BLaER1 treated with 17β-estradiol and CSF1 and Interleukin-3, amounts not matched to agents 10 nM and 100 nM (cell line): ENCODE data around the gene CEP89.
"Not testable (repeated sequence)": the region's sequence is repeated elsewhere in the genome, so short reads cannot be mapped to it uniquely, and the experiment has no call there.

Experiments used
- H3K27ac ChIP-seq, 11 experiments: shearing (Covaris generic); formaldehyde crosslinking; 2 replicates each; pipeline ENCODE4 v1.8.1; 2022
- H3K27me3 ChIP-seq, 11 experiments: shearing (Covaris generic); formaldehyde crosslinking; 2 replicates each; pipeline ENCODE4 v1.8.1; 2022
- H3K36me3 ChIP-seq, 11 experiments: shearing (Covaris generic); formaldehyde crosslinking; 2 replicates each; pipeline ENCODE4 v1.8.1; 2022
- H3K4me1 ChIP-seq, 10 experiments: shearing (Covaris generic); formaldehyde crosslinking; 2 replicates each; pipeline ENCODE4 v1.8.1; 2022
- H3K4me2 ChIP-seq, 11 experiments: shearing (Covaris generic); formaldehyde crosslinking; 2 replicates each; pipeline ENCODE4 v1.8.1; 2022
- H3K4me3 ChIP-seq, 10 experiments: shearing (Covaris generic); formaldehyde crosslinking; 2 replicates each; pipeline ENCODE4 v1.8.1; 2022
- H3K9ac ChIP-seq, 11 experiments: shearing (Covaris generic); formaldehyde crosslinking; 2 replicates each; pipeline ENCODE4 v1.8.1; 2022
- H3K9me3 ChIP-seq, 11 experiments: shearing (Covaris generic); formaldehyde crosslinking; replicated peaks in 1 of 11; 2 replicates each; pipeline ENCODE4 v1.8.1; 2022
- H4K20me1 ChIP-seq, 11 experiments: shearing (Covaris generic); formaldehyde crosslinking; 2 replicates each; pipeline ENCODE4 v1.8.1; 2022
- Cebpa-rat ChIP-seq, 11 experiments: shearing (Covaris generic); IDR thresholded peaks; 2 replicates each; pipeline ENCODE4 v1.8.1; 2022

Gene CEP89

DNA sequence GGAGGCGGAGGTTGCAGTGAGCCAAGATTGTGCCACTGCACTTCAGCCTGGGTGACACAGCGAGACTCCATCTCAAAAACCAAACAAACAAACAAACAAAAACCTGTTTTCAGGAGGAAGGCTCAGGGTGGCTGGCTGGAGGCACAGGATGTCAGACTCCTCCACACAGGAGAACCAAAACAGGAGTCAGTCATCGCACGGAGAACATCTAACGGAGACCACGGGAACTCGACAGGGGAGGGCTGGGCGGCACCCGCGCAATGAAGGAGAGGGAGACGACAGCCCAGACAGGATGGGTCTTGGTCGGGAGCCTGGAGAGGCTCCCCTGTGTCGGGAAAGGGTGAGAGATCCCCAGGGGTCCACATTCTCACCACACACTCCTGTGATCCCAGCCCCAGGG is 81.4 kb downstream of the CEP89 start:
- H4K20me1 ChIP-seq = no peaks in the 10 kb centered on the region
- H3K4me2 ChIP-seq = no peak overlapping the region
- H3K9ac ChIP-seq = no peak overlapping the region
- H3K27me3 ChIP-seq = no peaks in the 10 kb centered on the region
- peaks cover 36 to 71% (median 56%) of the 10 kb centered on the region in 11 experiments for H3K36me3 ChIP-seq
- H3K4me1 ChIP-seq = no peaks in the 10 kb centered on the region
- no peak for TF ChIP-seq Cebpa-rat (IDR thresholded peaks at IDR 0.05)
- no peak overlapping the region for H3K4me3 ChIP-seq
- no peak overlapping the region for H3K27ac ChIP-seq
- H3K9me3 ChIP-seq = peaks cover 35 to 47% (median 43%) of the 10 kb centered on the region in 11 experiments

DNA sequence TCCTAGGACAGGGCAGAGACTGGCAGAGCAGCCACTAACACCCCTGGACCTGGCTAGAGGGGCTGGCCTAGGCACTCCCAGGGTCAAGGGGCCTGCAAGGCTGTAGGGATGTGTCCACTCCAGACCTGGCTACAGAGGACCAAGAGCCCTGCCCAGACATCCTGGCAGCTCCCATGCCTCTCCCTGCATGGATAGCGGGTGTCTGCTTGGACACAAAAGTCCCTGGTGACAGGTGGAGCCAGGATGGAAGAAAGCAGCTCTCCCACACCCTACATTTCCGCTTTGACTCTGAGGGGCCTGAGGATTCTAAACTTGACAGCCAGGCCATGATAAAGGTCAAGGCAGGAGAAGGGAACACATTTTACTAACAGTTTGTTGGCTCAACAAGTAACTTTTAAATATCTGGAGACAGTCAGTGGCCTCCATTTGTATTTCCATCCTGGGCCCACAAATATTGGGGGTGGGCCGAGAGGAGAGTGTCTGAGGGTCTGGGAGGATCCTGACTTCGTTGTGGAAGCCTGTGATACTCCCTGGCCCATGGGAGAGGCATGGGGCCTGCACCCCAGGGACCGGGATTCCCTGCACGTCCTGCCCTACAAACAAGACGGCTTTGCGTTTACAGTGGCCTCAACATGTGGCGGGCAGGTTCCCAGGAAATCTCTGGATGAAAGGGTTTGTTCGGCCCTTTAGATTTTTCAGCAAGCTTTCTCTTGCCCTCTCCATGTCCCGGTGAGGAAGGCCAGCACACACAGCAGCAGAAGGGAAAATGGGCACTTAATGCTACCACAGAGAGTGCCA is 82.4 kb downstream of the CEP89 start:
- no peaks in the 10 kb centered on the region for H3K4me1 ChIP-seq
- peaks cover 32 to 67% (median 48%) of the 10 kb centered on the region in 11 experiments for H3K36me3 ChIP-seq
- H4K20me1 ChIP-seq = no peaks in the 10 kb centered on the region
- H3K9me3 ChIP-seq = peaks cover 35 to 46% (median 40%) of the 10 kb centered on the region in 11 experiments
- no peak for TF ChIP-seq Cebpa-rat (IDR thresholded peaks at IDR 0.05)
- H3K4me3 ChIP-seq = no peak overlapping the region
- no peak overlapping the region for H3K27ac ChIP-seq
- H3K9ac ChIP-seq = no peak overlapping the region
- H3K4me2 ChIP-seq = no peak overlapping the region
- no peaks in the 10 kb centered on the region for H3K27me3 ChIP-seq

DNA sequence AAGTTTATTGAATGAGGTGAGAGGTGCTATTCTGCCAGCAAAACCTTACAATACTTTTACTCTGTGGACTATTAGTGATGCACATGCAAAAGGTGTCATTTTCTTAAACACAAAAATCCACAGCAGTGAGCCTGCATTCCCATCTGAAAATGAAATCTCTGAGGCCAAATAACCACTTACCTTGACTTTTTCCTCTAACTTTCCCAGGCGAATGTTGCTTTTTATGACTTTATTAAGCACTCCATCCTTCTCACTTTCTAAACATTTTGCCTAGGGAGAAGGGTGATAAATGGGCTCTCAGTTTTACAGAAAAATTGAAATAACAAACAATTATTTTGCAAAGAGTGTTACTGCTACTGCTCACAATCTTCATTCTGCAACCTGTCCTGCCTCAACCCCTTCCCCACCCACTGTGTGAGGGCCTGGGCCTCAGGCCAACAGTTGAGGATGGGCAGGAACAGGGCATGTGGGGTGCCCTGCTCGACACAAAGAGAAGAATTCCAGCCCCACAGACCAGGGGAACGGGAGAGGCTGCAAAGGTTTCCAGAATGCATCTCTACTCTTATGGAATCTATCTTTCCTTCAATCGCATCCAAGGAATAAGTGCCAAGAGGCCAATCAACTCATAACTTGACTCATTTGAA is 84.1 kb downstream of the CEP89 start:
- no peaks in the 10 kb centered on the region for H4K20me1 ChIP-seq
- no peak overlapping the region for H3K4me2 ChIP-seq
- H3K9me3 ChIP-seq = peaks cover 22 to 29% (median 24%) of the 10 kb centered on the region in 11 experiments
- H3K4me1 ChIP-seq = no peaks in the 10 kb centered on the region
- H3K4me3 ChIP-seq = no peak overlapping the region
- no peak for TF ChIP-seq Cebpa-rat (IDR thresholded peaks at IDR 0.05)
- no peak overlapping the region for H3K9ac ChIP-seq
- H3K27ac ChIP-seq = no peak overlapping the region
- H3K27me3 ChIP-seq = no peaks in the 10 kb centered on the region
- peaks cover 15 to 50% (median 39%) of the 10 kb centered on the region in 11 experiments for H3K36me3 ChIP-seq

DNA sequence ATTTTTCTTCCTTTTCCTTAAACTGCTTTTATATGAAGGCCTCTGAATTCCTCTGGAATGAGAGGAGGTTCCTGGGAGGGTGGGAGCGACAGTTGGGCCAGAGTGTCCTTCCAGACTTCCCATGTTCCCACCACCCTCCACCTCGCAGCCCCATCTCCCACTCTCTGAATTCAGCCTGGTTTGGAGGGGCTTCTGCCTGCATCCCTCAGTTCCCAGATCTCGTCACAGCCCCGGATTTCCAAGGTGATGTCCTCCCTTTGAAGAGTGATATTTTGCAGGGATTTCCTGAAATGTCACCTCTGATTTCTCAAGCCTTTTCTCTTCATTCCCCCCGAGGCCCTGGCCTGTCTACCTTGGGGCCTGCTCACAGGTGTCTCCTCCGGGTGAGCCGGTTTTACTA is 85.5 kb downstream of the CEP89 start:
- Histone ChIP-seq H3K27ac (no peak overlapping the region), H3K9ac (no peak overlapping the region), H3K27me3 (no peaks in the 10 kb centered on the region), H3K4me3 (no peak overlapping the region), H3K4me1 (no peaks in the 10 kb centered on the region), H4K20me1 (no peaks in the 10 kb centered on the region), H3K4me2 (no peak overlapping the region), H3K9me3 (peaks cover 9 to 15% (median 11%) of the 10 kb centered on the region in 11 experiments), H3K36me3 (peaks cover 3 to 44% (median 32%) of the 10 kb centered on the region in 11 experiments; a peak in 21 of 22 replicates)
- TF ChIP-seq Cebpa-rat (IDR thresholded peaks at IDR 0.05) = no peak

DNA sequence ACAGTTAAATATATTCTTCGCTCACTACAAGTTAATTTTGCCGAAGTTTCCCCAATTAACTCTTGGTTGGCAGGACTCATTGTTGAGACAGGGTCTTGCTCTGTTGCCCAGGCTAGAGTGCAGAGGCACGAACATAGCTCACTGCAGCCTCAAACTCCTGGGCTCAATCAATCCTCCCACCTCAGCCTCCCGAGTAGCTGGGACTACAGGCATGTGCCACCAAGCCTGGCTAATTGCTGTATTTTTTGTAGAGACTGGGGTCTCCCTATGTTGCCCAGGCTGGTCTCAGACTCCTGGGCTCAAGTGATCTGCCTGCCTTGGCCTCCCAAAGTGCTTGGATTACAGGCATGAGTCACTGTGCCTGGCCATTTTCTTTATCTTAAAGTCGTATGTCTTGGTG is 86.5 kb downstream of the CEP89 start:
- H3K36me3 ChIP-seq = peaks cover 0 to 35% (median 22%) of the 10 kb centered on the region in 11 experiments; a peak in 14 of 22 replicates
- H3K4me2 ChIP-seq, H3K4me3 ChIP-seq, H4K20me1 ChIP-seq, H3K27ac ChIP-seq, H3K9me3 ChIP-seq, H3K4me1 ChIP-seq, H3K27me3 ChIP-seq, H3K9ac ChIP-seq: not testable (repeated sequence)

DNA sequence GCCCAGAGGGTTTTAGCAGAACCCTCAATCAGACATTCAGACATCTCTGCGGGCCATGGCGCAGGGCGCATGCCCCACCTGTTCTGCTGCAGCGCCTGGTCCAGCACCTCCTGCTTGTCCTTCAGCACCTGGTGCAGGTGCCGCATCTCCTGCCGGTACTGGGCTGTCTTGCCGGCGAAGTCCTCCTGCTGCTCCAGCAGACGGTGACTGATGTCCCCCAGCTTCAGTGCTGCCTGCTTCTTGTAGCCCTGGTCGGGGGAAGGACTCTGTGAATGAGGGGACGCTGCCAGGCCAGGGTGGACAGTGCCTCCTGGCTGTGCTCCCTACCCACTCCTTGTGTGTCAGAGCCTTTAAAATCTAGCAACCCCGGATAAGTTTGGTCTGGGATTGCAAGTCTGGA is 90.0 kb downstream of the CEP89 start:
- H3K27me3 ChIP-seq = no peaks in the 10 kb centered on the region
- H3K36me3 ChIP-seq = peaks cover 0 to 29% (median 11%) of the 10 kb centered on the region in 11 experiments; a peak in 11 of 22 replicates
- no peaks in the 10 kb centered on the region for H4K20me1 ChIP-seq
- no peak overlapping the region for H3K27ac ChIP-seq
- H3K9me3 ChIP-seq = no peaks in the 10 kb centered on the region
- no peak overlapping the region for H3K9ac ChIP-seq
- no peak overlapping the region for H3K4me3 ChIP-seq
- H3K4me1 ChIP-seq = no peaks in the 10 kb centered on the region
- no peak overlapping the region for H3K4me2 ChIP-seq
- TF ChIP-seq Cebpa-rat (IDR thresholded peaks at IDR 0.05) = no peak

DNA sequence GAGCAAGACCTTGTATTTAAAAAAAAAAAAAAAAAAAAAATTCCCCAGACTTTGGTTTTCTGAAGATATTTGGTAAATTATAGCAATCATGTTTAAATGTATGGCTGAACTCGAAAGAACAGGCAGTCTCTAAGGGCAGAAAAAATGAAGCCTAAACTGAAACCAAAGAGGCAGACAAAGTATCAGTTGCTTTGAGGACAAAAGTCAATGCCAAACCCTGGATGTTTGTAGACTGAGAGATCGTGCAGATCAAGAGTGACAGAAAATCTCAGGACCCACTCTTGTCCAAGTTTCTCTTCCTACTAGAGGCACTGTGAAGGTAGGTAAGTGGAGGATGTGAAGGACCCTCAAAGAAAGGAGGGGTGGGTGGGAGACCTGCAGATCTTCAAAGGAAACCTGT is 91.1 kb downstream of the CEP89 start:
- Histone ChIP-seq H3K4me1 (no peaks in the 10 kb centered on the region), H3K36me3 (peaks cover 0 to 29% (median 11%) of the 10 kb centered on the region in 11 experiments; a peak in 11 of 22 replicates), H3K9ac (no peak overlapping the region), H3K9me3 (no peaks in the 10 kb centered on the region), H3K4me3 (no peak overlapping the region), H3K4me2 (no peak overlapping the region), H3K27me3 (no peaks in the 10 kb centered on the region), H3K27ac (no peak overlapping the region), H4K20me1 (no peaks in the 10 kb centered on the region)
- TF ChIP-seq Cebpa-rat (IDR thresholded peaks at IDR 0.05) = no peak

DNA sequence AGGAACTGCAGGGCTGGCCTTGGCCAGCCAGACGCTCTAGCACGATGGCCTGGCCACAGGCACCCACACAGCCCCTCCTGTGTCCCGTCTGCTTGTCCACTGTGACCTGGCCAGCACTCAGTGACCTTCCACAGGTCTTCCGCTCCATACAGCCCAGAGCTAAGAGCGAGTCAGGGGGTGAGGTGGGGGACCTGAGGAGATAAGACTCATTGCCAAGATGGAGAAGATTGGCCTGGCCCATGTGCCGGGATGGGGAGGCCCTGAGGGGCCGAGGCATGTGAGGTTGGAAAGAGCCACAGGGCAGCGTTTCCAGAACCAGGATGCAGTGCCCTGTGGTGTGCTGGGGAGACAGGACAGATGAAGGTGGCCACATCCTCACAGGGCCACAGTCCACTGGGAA is 92.0 kb downstream of the CEP89 start:
- Histone ChIP-seq H3K4me2 (no peak overlapping the region), H4K20me1 (no peaks in the 10 kb centered on the region), H3K4me1 (no peaks in the 10 kb centered on the region), H3K27me3 (no peaks in the 10 kb centered on the region), H3K36me3 (peaks cover 0 to 29% (median 11%) of the 10 kb centered on the region in 11 experiments; a peak in 11 of 22 replicates), H3K9me3 (no peaks in the 10 kb centered on the region), H3K27ac (no peak overlapping the region), H3K9ac (no peak overlapping the region), H3K4me3 (no peak overlapping the region)
- no peak for TF ChIP-seq Cebpa-rat (IDR thresholded peaks at IDR 0.05)

DNA sequence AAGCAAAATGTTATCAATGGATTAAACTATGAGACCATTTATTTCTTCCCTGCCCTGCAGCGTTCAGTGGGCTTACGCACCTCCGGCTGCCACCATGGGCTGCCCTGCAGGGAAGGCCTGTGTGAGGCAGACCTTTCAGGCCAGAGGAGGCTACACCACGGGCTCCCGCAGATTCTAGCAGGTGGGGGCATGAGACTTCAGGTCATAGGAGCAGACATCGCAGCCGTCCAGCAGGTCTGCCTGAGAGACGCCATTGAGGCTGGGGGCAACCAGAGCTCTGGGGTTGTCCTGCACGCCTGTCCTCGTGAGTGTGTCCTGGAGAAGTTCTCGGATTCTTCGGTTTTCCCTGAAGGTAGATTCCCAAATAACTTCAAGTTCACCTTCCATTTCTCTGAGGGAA is 92.8 kb downstream of the CEP89 start:
- H4K20me1 ChIP-seq = no peaks in the 10 kb centered on the region
- H3K27ac ChIP-seq = no peak overlapping the region
- H3K9ac ChIP-seq = no peak overlapping the region
- no peak for TF ChIP-seq Cebpa-rat (IDR thresholded peaks at IDR 0.05)
- H3K27me3 ChIP-seq = no peaks in the 10 kb centered on the region
- no peak overlapping the region for H3K4me3 ChIP-seq
- no peaks in the 10 kb centered on the region for H3K9me3 ChIP-seq
- no peak overlapping the region for H3K4me2 ChIP-seq
- peaks cover 0 to under 1% (median 0%) of the 10 kb centered on the region in 10 experiments; a peak in 1 of 20 replicates for H3K4me1 ChIP-seq
- peaks cover 0 to 29% (median 11%) of the 10 kb centered on the region in 11 experiments; a peak in 11 of 22 replicates for H3K36me3 ChIP-seq
